Measurements from ENCODE around the gene SLC36A3. TPM values are rescaled to one million over a fixed set of nuclear protein-coding genes. Genes with fewer than 3 reads are reported as not detected.

Gene SLC36A3
- total RNA-seq, 3 donors from 2014 or later, result not detected

GRCh38 chr5:151234476-151235238, 68.9 kb downstream of the SLC36A3 start:
- Histone ChIP-seq H3K4me3 (peak overlapping the region in 1 of 3 donors; percentile 3), H3K27ac (peak overlapping the region; percentile 5 to 75), H3K36me3 (no peaks in the 10 kb centered on the region), H3K9me3 (no peaks in the 10 kb centered on the region), H3K27me3 (no peaks in the 10 kb centered on the region), H3K4me1 (no peaks in the 10 kb centered on the region)
- intact Hi-C loops (cut with DNase I; ENCODE audit: low total_unique reads), result no loop called here
- peak; percentile 50 to 75 for DNase-seq (ENCODE audit: low spot score in 2 of 2)
- TF ChIP-seq, protein P1, sequence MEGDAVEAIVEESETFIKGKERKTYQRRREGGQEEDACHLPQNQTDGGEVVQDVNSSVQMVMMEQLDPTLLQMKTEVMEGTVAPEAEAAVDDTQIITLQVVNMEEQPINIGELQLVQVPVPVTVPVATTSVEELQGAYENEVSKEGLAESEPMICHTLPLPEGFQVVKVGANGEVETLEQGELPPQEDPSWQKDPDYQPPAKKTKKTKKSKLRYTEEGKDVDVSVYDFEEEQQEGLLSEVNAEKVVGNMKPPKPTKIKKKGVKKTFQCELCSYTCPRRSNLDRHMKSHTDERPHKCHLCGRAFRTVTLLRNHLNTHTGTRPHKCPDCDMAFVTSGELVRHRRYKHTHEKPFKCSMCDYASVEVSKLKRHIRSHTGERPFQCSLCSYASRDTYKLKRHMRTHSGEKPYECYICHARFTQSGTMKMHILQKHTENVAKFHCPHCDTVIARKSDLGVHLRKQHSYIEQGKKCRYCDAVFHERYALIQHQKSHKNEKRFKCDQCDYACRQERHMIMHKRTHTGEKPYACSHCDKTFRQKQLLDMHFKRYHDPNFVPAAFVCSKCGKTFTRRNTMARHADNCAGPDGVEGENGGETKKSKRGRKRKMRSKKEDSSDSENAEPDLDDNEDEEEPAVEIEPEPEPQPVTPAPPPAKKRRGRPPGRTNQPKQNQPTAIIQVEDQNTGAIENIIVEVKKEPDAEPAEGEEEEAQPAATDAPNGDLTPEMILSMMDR (IDR thresholded peaks at IDR 0.05), result no peak
- TF ChIP-seq POLR2A (IDR thresholded peaks at IDR 0.05) (no peak), POLR2AphosphoS5 (IDR thresholded peaks at IDR 0.05) (peak in 2 of 3 donors; percentile 40 to 68)

DNA sequence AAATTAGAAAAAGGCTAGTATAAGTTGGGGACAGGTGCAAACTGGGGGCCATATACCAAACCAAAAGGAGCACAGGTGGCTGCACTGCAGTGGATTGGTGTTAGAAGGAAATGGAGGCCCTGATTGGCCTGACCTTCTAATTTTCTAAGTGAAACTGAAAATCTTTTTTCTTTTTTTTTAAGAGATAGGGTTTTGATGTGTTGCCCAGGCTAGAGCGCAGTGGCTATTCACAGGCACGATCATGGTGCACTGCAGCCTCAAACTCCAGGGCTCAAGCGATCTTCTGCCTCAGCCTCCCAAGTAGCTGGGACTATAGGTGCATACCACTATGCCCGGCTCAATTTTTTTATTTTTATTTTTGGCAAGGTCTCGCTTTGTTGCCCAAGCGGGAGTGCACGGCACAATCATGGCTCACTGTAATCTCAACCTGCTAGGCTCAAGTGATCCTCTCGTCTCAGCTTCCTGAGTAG, 69.9 kb downstream of the SLC36A3 start:
- no peaks in the 10 kb centered on the region for H3K4me1 ChIP-seq
- no peak for DNase-seq (ENCODE audit: low spot score in 2 of 2)
- no peak overlapping the region for H3K4me3 ChIP-seq
- H3K27me3 ChIP-seq, result no peaks in the 10 kb centered on the region
- no peaks in the 10 kb centered on the region for H3K36me3 ChIP-seq
- TF ChIP-seq POLR2AphosphoS5 (IDR thresholded peaks at IDR 0.05), result no peak
- TF ChIP-seq POLR2A (IDR thresholded peaks at IDR 0.05), result no peak
- TF ChIP-seq, protein P1 (IDR thresholded peaks at IDR 0.05), result no peak
- no peak overlapping the region for H3K27ac ChIP-seq
- intact Hi-C loops (cut with DNase I; ENCODE audit: low total_unique reads), result no loop called here
- H3K9me3 ChIP-seq, result no peaks in the 10 kb centered on the region

DNA sequence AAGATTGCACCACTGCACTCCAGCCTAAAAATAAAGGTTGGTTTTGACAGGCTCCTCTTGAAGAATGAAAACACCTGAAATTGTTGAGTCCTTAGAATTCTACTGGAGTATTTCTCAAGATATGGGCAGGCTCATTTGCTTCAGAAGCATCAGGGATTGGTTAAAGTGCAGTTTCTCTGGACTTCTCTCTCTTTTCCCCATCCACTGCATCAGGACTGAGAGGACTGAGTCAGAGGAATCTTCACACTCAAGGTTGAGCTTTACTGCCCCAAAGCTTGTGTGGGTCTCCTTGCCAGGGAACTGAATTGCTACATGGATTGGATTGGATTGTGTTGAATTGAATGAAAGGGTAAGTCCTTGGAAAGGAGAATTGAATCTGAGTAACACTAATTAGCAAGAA, 72.2 kb downstream of the SLC36A3 start:
- H3K27ac ChIP-seq, result no peak overlapping the region
- H3K4me3 ChIP-seq, result no peak overlapping the region
- no peaks in the 10 kb centered on the region for H3K9me3 ChIP-seq
- TF ChIP-seq POLR2A (IDR thresholded peaks at IDR 0.05) (no peak), POLR2AphosphoS5 (IDR thresholded peaks at IDR 0.05) (no peak)
- TF ChIP-seq, protein P1 (IDR thresholded peaks at IDR 0.05), result no peak
- H3K36me3 ChIP-seq, result no peaks in the 10 kb centered on the region
- no peak for DNase-seq (ENCODE audit: low spot score in 2 of 2)
- no peaks in the 10 kb centered on the region for H3K4me1 ChIP-seq
- intact Hi-C loops (cut with DNase I; ENCODE audit: low total_unique reads), result no loop called here
- H3K27me3 ChIP-seq, result no peaks in the 10 kb centered on the region

DNA sequence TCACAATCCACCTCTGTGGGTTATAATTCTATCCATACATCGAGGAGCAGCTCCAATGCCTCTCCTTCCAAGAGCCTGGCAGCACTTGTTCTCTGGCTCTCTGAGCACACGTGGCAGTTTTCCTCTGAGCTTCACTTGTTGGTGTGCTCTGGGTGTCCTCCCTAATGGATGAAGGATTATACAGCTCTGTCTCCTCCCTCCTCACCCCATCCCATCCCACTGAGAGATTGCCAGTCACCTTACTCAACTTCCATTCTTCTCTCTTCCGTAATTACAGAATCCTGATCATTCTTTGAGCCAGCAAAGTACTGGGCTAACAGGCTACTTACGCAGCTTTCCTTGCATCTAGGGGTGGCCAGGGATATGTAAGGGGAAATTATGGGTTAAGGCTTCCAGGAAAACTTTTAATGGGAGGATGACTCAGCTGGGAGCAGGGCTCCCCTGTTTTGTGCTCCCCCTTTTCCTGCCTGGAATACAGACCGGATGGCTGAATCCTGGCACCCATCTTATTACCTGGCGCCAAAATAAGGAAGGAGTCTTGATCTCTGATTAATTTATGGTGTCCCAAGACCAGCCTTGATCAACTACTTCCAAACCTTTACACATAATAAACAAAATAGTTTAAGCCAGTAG, 73.4 kb downstream of the SLC36A3 start:
- peak overlapping the region; percentile 41 to 62 for H3K27ac ChIP-seq
- no peaks in the 10 kb centered on the region for H3K36me3 ChIP-seq
- H3K4me3 ChIP-seq, result no peak overlapping the region
- intact Hi-C loops (cut with DNase I; ENCODE audit: low total_unique reads), result no loop called here
- no peaks in the 10 kb centered on the region for H3K4me1 ChIP-seq
- no peaks in the 10 kb centered on the region for H3K27me3 ChIP-seq
- no peak for DNase-seq (ENCODE audit: low spot score in 2 of 2)
- no peaks in the 10 kb centered on the region for H3K9me3 ChIP-seq
- TF ChIP-seq, protein P1 (IDR thresholded peaks at IDR 0.05), result no peak
- no peak for TF ChIP-seq POLR2AphosphoS5 (IDR thresholded peaks at IDR 0.05)
- no peak for TF ChIP-seq POLR2A (IDR thresholded peaks at IDR 0.05)

GRCh38 chr5:151228986-151229385, 74.6 kb downstream of the SLC36A3 start:
- DNase-seq (ENCODE audit: low spot score in 2 of 2), result no peak
- Histone ChIP-seq H3K27ac (no peak overlapping the region), H3K27me3 (no peaks in the 10 kb centered on the region), H3K4me3 (no peak overlapping the region), H3K4me1 (peaks cover 0 to 5% of the 10 kb centered on the region in 2 donors), H3K36me3 (no peaks in the 10 kb centered on the region), H3K9me3 (no peaks in the 10 kb centered on the region)
- TF ChIP-seq POLR2AphosphoS5 (IDR thresholded peaks at IDR 0.05) (no peak), POLR2A (IDR thresholded peaks at IDR 0.05) (no peak)
- TF ChIP-seq, protein P1 (IDR thresholded peaks at IDR 0.05), result no peak
- intact Hi-C loops (cut with DNase I; ENCODE audit: low total_unique reads), result no loop called here
